Mesenchymal stem cell (in vitro differentiated cells and primary cell): ENCODE data around the gene PAN3.

ENCODE experiments used
- DNase-seq: peaks from one replicate; pipeline ENCODE4 v3.0.0-alpha.2; 2013
- H2AFZ ChIP-seq: one replicate; pipeline ENCODE4 v1.6.1; 2013; ENCODE audit warnings: low read depth, mild to moderate bottlenecking, control low read depth, inconsistent platforms, low read length, moderate library complexity
- H2AK5ac ChIP-seq: 2 replicates; pipeline ENCODE4 v1.6.1; 2013; ENCODE audit warnings: low read length, moderate library complexity, mild to moderate bottlenecking, inconsistent platforms; ENCODE audit not compliant: severe bottlenecking
- H2BK120ac ChIP-seq: one replicate; pipeline ENCODE4 v1.6.1; 2013; ENCODE audit warnings: low read depth, mild to moderate bottlenecking, inconsistent platforms, low read length, moderate library complexity
- H2BK12ac ChIP-seq, 2 experiments: one replicate each; pipeline ENCODE4 v1.6.1; 2013; ENCODE audit warnings: inconsistent platforms in 2 of 2, low read length in 2 of 2, mild to moderate bottlenecking in 2 of 2, moderate library complexity in 2 of 2, control low read depth in 1 of 2
- H2BK15ac ChIP-seq: one replicate; pipeline ENCODE4 v1.6.1; 2013; ENCODE audit warnings: mild to moderate bottlenecking, low read depth, inconsistent platforms; ENCODE audit not compliant: poor library complexity, severe bottlenecking
- H2BK5ac ChIP-seq: 2 replicates; pipeline ENCODE4 v1.6.1; 2013; ENCODE audit warnings: low read depth, mild to moderate bottlenecking, low read length, control low read depth, inconsistent platforms; ENCODE audit not compliant: poor library complexity, severe bottlenecking
- H3K14ac ChIP-seq, 2 experiments: one replicate each; pipeline ENCODE4 v1.6.1; 2013; ENCODE audit warnings: inconsistent platforms in 2 of 2, low read length in 2 of 2, control low read depth in 1 of 2, mild to moderate bottlenecking in 1 of 2, moderate library complexity in 1 of 2
- H3K18ac ChIP-seq, 2 experiments: one replicate each; pipeline ENCODE4 v1.6.1; 2013; ENCODE audit warnings: inconsistent platforms in 2 of 2, low read length in 2 of 2, control low read depth in 1 of 2, low read depth in 1 of 2, mild to moderate bottlenecking in 1 of 2
- H3K23ac ChIP-seq, 2 experiments: one replicate each; pipeline ENCODE4 v1.6.1; 2013; ENCODE audit warnings: inconsistent platforms in 2 of 2, low read length in 2 of 2, mild to moderate bottlenecking in 2 of 2, moderate library complexity in 2 of 2, control low read depth in 1 of 2
- H3K27ac ChIP-seq: 2 replicates; pipeline ENCODE4 v1.5.1; 2013; ENCODE audit warnings: mild to moderate bottlenecking, moderate library complexity, low read length, control low read depth, inconsistent platforms; ENCODE audit not compliant: poor library complexity, severe bottlenecking
- H3K27me3 ChIP-seq, 2 experiments: 2 replicates each; pipeline versions ENCODE4 v1.6.1 to v1.7.0; 2013; ENCODE audit warnings: low read length in 2 of 2, mild to moderate bottlenecking in 2 of 2, moderate library complexity in 2 of 2, control low read depth in 1 of 2, inconsistent platforms in 1 of 2; ENCODE audit not compliant: control insufficient read depth in 1 of 2, insufficient read depth in 1 of 2
- H3K36me3 ChIP-seq, 2 experiments: 2 replicates each; pipeline versions ENCODE4 v1.6.1 to v1.7.0; 2013; ENCODE audit warnings: low read length in 2 of 2, control low read depth in 1 of 2, inconsistent platforms in 1 of 2, low read depth in 1 of 2, mild to moderate bottlenecking in 1 of 2; ENCODE audit not compliant: insufficient read depth in 2 of 2, control insufficient read depth in 1 of 2
- H3K4ac ChIP-seq, 2 experiments: one replicate each; pipeline ENCODE4 v1.6.1; 2013; ENCODE audit warnings: inconsistent platforms in 2 of 2, low read length in 2 of 2, mild to moderate bottlenecking in 2 of 2, moderate library complexity in 2 of 2, control low read depth in 1 of 2, low read depth in 1 of 2
- H3K4me1 ChIP-seq: 2 replicates; pipeline ENCODE4 v1.6.1; 2013; ENCODE audit warnings: low read depth, low read length, control low read depth; ENCODE audit not compliant: control insufficient read depth, insufficient read depth
- H3K4me2 ChIP-seq: 2 replicates; pipeline ENCODE4 v1.6.1; 2013; ENCODE audit warnings: low read length, mild to moderate bottlenecking, inconsistent platforms; ENCODE audit not compliant: poor library complexity, severe bottlenecking
- H3K4me3 ChIP-seq, 2 experiments: 2 replicates each; pipeline versions ENCODE4 v1.5.1 to v1.7.0; 2013; ENCODE audit warnings: low read length in 2 of 2, mild to moderate bottlenecking in 2 of 2, control low read depth in 1 of 2, low read depth in 1 of 2; ENCODE audit not compliant: insufficient read depth in 1 of 2
- H3K79me1 ChIP-seq: replicated peaks from 2 replicates; pipeline ENCODE4 v1.6.1; 2013; ENCODE audit warnings: mild to moderate bottlenecking, control low read depth, low read length, inconsistent platforms; ENCODE audit not compliant: poor library complexity, severe bottlenecking
- H3K9ac ChIP-seq: 2 replicates; pipeline ENCODE4 v1.7.0; 2013; ENCODE audit warnings: mild to moderate bottlenecking, low read length, moderate library complexity
- H3K9me3 ChIP-seq: 2 replicates; pipeline ENCODE4 v1.7.0; 2013; ENCODE audit warnings: mild to moderate bottlenecking, low read length; ENCODE audit not compliant: control insufficient read depth
- H4K8ac ChIP-seq: one replicate; pipeline ENCODE4 v1.6.1; 2013; ENCODE audit warnings: inconsistent platforms, mild to moderate bottlenecking, low read length, moderate library complexity
- H4K91ac ChIP-seq: one replicate; pipeline ENCODE4 v1.6.1; 2013; ENCODE audit warnings: mild to moderate bottlenecking, low read length, inconsistent platforms
- WGBS: methylation state at CpG from one replicate; pipeline ENCODE4 v1.1.7; 2013; ENCODE audit warnings: mixed read lengths; 5-methylcytosine and 5-hydroxymethylcytosine counted together

PAN3 gene

GRCh38 chr13:28117689-28118377 lies 20.5 kb upstream of the PAN3 start:
- Histone ChIP-seq H3K27me3 (peaks cover 5 to 19% of the 10 kb centered on the region in 2 experiments), H3K4me3 (no peak overlapping the region), H4K8ac (no peak overlapping the region), H2BK5ac (no peak overlapping the region), H2BK15ac (no peak overlapping the region), H3K14ac (no peak overlapping the region), H2BK12ac (no peak overlapping the region), H2BK120ac (no peak overlapping the region), H3K4ac (no peak overlapping the region), H3K23ac (no peak overlapping the region), H3K18ac (no peak overlapping the region), H3K4me1 (no peaks in the 10 kb centered on the region), H2AK5ac (no peak overlapping the region), H3K27ac (no peak overlapping the region), H3K79me1 (no peaks in the 10 kb centered on the region), H4K91ac (no peak overlapping the region), H3K9me3 (no peaks in the 10 kb centered on the region), H3K36me3 (no peaks in the 10 kb centered on the region), H3K9ac (no peak overlapping the region), H2AFZ (no peak overlapping the region), H3K4me2 (no peak overlapping the region)
- WGBS: 78% methylated on average over 8 of the region's 9 CpGs
- DNase-seq: no peak

GRCh38 chr13:28120317-28120716 lies 18.0 kb upstream of the PAN3 start:
- H3K9me3 ChIP-seq: no peaks in the 10 kb centered on the region
- DNase-seq: no peak
- no peak overlapping the region for H2AK5ac ChIP-seq
- no peaks in the 10 kb centered on the region for H3K36me3 ChIP-seq
- H3K9ac ChIP-seq: no peak overlapping the region
- no peak overlapping the region for H3K4ac ChIP-seq
- H3K4me3 ChIP-seq: no peak overlapping the region
- no peak overlapping the region for H3K14ac ChIP-seq
- no peak overlapping the region for H2BK120ac ChIP-seq
- no peak overlapping the region for H4K91ac ChIP-seq
- no peaks in the 10 kb centered on the region for H3K4me1 ChIP-seq
- no peak overlapping the region for H3K23ac ChIP-seq
- H3K18ac ChIP-seq: no peak overlapping the region
- no peak overlapping the region for H3K4me2 ChIP-seq
- H2BK12ac ChIP-seq: no peak overlapping the region
- no peak overlapping the region for H2AFZ ChIP-seq
- no peak overlapping the region for H2BK5ac ChIP-seq
- H3K27ac ChIP-seq: no peak overlapping the region
- H2BK15ac ChIP-seq: no peak overlapping the region
- H4K8ac ChIP-seq: no peak overlapping the region
- H3K79me1 ChIP-seq: no peaks in the 10 kb centered on the region
- H3K27me3 ChIP-seq: peaks cover 5 to 19% of the 10 kb centered on the region in 2 experiments

- no peak overlapping the region for H3K4ac ChIP-seq
- H3K9ac ChIP-seq: no peak overlapping the region
- no peak overlapping the region for H3K4me2 ChIP-seq
- no peak for DNase-seq
- no peak overlapping the region for H2BK12ac ChIP-seq
- H3K79me1 ChIP-seq: no peaks in the 10 kb centered on the region
- no peak overlapping the region for H3K18ac ChIP-seq
- H2AK5ac ChIP-seq: no peak overlapping the region
- H3K36me3 ChIP-seq: no peaks in the 10 kb centered on the region
- no peak overlapping the region for H2BK120ac ChIP-seq
- no peak overlapping the region for H3K23ac ChIP-seq
- no peak overlapping the region for H3K14ac ChIP-seq
- H3K9me3 ChIP-seq: no peaks in the 10 kb centered on the region
- H3K27me3 ChIP-seq: peaks cover 2 to 15% of the 10 kb centered on the region in 2 experiments
- H2AFZ ChIP-seq: no peak overlapping the region
- no peak overlapping the region for H4K8ac ChIP-seq
- no peak overlapping the region for H3K4me3 ChIP-seq
- H3K27ac ChIP-seq: no peak overlapping the region
- no peaks in the 10 kb centered on the region for H3K4me1 ChIP-seq
- 94% methylated on average over 8 of the region's 8 CpGs for WGBS
- no peak overlapping the region for H2BK15ac ChIP-seq
- H4K91ac ChIP-seq: no peak overlapping the region
- H2BK5ac ChIP-seq: no peak overlapping the region
These were observed 17.1 kb upstream of the PAN3 start for GRCh38 chr13:28121224-28121623.

GRCh38 chr13:28128030-28128429 lies 10.3 kb upstream of the PAN3 start:
- Histone ChIP-seq H2AK5ac (no peak overlapping the region), H3K27ac (no peak overlapping the region), H3K4ac (no peak overlapping the region), H3K36me3 (no peaks in the 10 kb centered on the region), H2BK12ac (no peak overlapping the region), H3K4me3 (no peak overlapping the region), H3K14ac (no peak overlapping the region), H3K27me3 (no peaks in the 10 kb centered on the region), H3K9me3 (no peaks in the 10 kb centered on the region), H3K18ac (no peak overlapping the region), H2AFZ (no peak overlapping the region), H3K9ac (no peak overlapping the region), H4K91ac (no peak overlapping the region), H2BK5ac (no peak overlapping the region), H3K4me1 (no peaks in the 10 kb centered on the region), H4K8ac (no peak overlapping the region), H2BK15ac (no peak overlapping the region), H2BK120ac (no peak overlapping the region), H3K4me2 (no peak overlapping the region), H3K23ac (no peak overlapping the region), H3K79me1 (no peaks in the 10 kb centered on the region)
- no peak for DNase-seq
